ENCODE results near the gene GLIS2.

DNA sequence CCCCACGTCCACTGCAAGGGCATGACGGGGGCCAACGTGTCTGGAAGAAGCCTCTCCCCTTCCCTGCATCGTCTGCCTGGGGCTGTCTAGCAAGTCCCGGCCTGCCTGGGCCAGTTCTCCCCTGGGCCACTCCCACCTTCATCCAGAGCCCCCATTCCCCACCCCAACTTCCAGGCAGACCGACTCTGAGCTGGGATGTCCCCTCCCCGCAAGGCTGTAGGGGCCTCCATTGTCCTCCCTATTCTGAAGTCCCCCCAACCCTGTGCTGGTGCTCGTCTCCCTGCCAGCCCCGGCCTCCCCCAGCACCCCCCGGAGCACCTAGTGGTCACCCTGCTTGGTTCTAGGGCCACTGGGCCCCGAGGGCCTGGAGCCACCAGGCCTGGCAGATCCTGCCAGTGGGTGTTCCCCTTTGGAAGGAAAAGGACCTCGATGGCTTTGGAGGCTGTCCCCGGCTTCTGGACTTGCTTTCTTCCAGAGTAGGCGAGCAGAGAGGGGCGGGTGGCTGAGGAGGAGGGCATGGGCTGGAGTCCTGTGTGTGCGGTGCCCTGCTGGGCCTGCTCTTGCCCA is 4.8 kb downstream of the GLIS2 start:
- no peak for TF ChIP-seq EZH2 (IDR thresholded peaks at IDR 0.05)
- no peak for TF ChIP-seq POLR2AphosphoS5 (IDR thresholded peaks at IDR 0.05; ENCODE audit: borderline replicate concordance, low read depth, low read length)
